ENCODE results near the gene SLC22A5. TPM values are rescaled to one million over a fixed set of nuclear protein-coding genes. Genes with fewer than 3 reads are reported as not detected.

Gene SLC22A5
- total and polyA plus RNA-seq, 2 donors (not counting 3 experiments of a cell fraction or from before 2014, with no cell fraction given), result 3.6 to 9.3 TPM

- Histone ChIP-seq H3K9ac (replicated peaks; ENCODE audit: extremely low read depth, insufficient read depth, low read length) (no peak overlapping the region), H3K4me1 (ENCODE audit: control insufficient read depth, extremely low read depth, insufficient read depth, low read length) (peaks cover 3% of the 10 kb centered on the region), H3K4me2 (ENCODE audit: insufficient read depth, low read length) (no peak overlapping the region), H3K27me3 (ENCODE audit: control insufficient read depth in 2 of 2, insufficient read depth in 2 of 2, low read length in 2 of 2) (no peaks in the 10 kb centered on the region), H3K36me3 (ENCODE audit: control insufficient read depth in 2 of 2, extremely low read depth in 1 of 2, insufficient read depth in 2 of 2, low read length in 2 of 2) (no peaks in the 10 kb centered on the region), H2AFZ (ENCODE audit: low read depth, low read length) (no peak overlapping the region), H3K9me3 (replicated peaks; ENCODE audit: control insufficient read depth, insufficient read depth, low read length) (no peaks in the 10 kb centered on the region), H3K27ac (ENCODE audit: insufficient read depth, low read depth, low read length) (no peak overlapping the region), H4K20me1 (replicated peaks; ENCODE audit: control insufficient read depth, extremely low read depth, insufficient read depth, low read length) (no peaks in the 10 kb centered on the region), H3K4me3 (replicated peaks in 1 of 3; ENCODE audit: insufficient read depth in 1 of 3, low read depth in 1 of 3, low read length in 3 of 3) (no peak overlapping the region), H3K9me1 (replicated peaks; ENCODE audit: control insufficient read depth, extremely low read depth, insufficient read depth, low read length) (no peaks in the 10 kb centered on the region), H3K79me2 (ENCODE audit: control insufficient read depth, insufficient read depth, low read length) (no peaks in the 10 kb centered on the region)
- CTCF ChIA-PET, result interaction anchor here (1.3 kb wide), 1 partner anchor 9 kb away, joined by 4 read pairs; no protein-coding TSS in a partner anchor
- FAIRE-seq (no peak), DNase-seq (ENCODE audit: low read depth, low spot score) (no peak)
- no TSS peak for BruUV-seq (replicated peaks)
- no peak for TF ChIP-seq CTCF (IDR thresholded peaks at IDR 0.05; ENCODE audit: extremely low read depth in 1 of 2, insufficient read depth in 1 of 2, low read depth in 1 of 2, low read length in 2 of 2)
- no peak for TF ChIP-seq GATA2 (IDR thresholded peaks at IDR 0.05; ENCODE audit: insufficient read depth, insufficient read length, low read depth, low read length)
- TF ChIP-seq MAX (IDR thresholded peaks at IDR 0.05; ENCODE audit: insufficient read depth, insufficient read length), result no peak
- TF ChIP-seq FOS (IDR thresholded peaks at IDR 0.05; ENCODE audit: borderline replicate concordance, insufficient read depth, low read length), result no peak
- intact Hi-C loops (cut with micrococcal nuclease), result loop anchor here (10.0 kb wide), 3 partner anchors 244 to 864 kb away; partner anchors contain the start of gene HSPA4
- POLR2A ChIA-PET, result no interaction called here
- dilution Hi-C loops (cut with MboI; ENCODE audit: extremely low pct_ligation_motif_present, low sequenced_read_pairs), result no loop called here
Measured at GRCh38 chr5:132380741-132381140, 11.2 kb downstream of the SLC22A5 start.

- no peaks in the 10 kb centered on the region for H3K9me3 ChIP-seq (replicated peaks; ENCODE audit: control insufficient read depth, insufficient read depth, low read length)
- no peaks in the 10 kb centered on the region for H3K27me3 ChIP-seq (ENCODE audit: control insufficient read depth in 2 of 2, insufficient read depth in 2 of 2, low read length in 2 of 2)
- dilution Hi-C loops (cut with MboI; ENCODE audit: extremely low pct_ligation_motif_present, low sequenced_read_pairs) (no loop called here), intact Hi-C loops (cut with micrococcal nuclease) (loop anchor here (10.0 kb wide), 3 partner anchors 243 to 863 kb away; partner anchors contain the start of gene HSPA4)
- no peaks in the 10 kb centered on the region for H3K79me2 ChIP-seq (ENCODE audit: control insufficient read depth, insufficient read depth, low read length)
- H3K36me3 ChIP-seq (ENCODE audit: control insufficient read depth in 2 of 2, extremely low read depth in 1 of 2, insufficient read depth in 2 of 2, low read length in 2 of 2), result no peaks in the 10 kb centered on the region
- DNase-seq (ENCODE audit: low read depth, low spot score), result no peak
- CTCF ChIA-PET, result interaction anchor here (1.3 kb wide), 1 partner anchor 10 kb away, joined by 4 read pairs; no protein-coding TSS in a partner anchor
- no peak overlapping the region for H3K4me2 ChIP-seq (ENCODE audit: insufficient read depth, low read length)
- TF ChIP-seq POLR2AphosphoS5 (IDR thresholded peaks at IDR 0.05; ENCODE audit: insufficient read depth, low read depth, low read length) (no peak), CTCF (IDR thresholded peaks at IDR 0.05; ENCODE audit: extremely low read depth in 1 of 2, insufficient read depth in 1 of 2, low read depth in 1 of 2, low read length in 2 of 2) (no peak), JUN (IDR thresholded peaks at IDR 0.05; ENCODE audit: borderline replicate concordance, insufficient read depth, insufficient read length, low read depth) (no peak), MYC (IDR thresholded peaks at IDR 0.05; ENCODE audit: low read depth, low read length) (no peak)
- POLR2A ChIA-PET, result no interaction called here
- H3K27ac ChIP-seq (ENCODE audit: insufficient read depth, low read depth, low read length), result no peak overlapping the region
- no peak for FAIRE-seq
- no peak overlapping the region for H3K4me3 ChIP-seq (replicated peaks in 1 of 3; ENCODE audit: insufficient read depth in 1 of 3, low read depth in 1 of 3, low read length in 3 of 3)
- peaks cover 8% of the 10 kb centered on the region for H3K4me1 ChIP-seq (ENCODE audit: control insufficient read depth, extremely low read depth, insufficient read depth, low read length)
- H2AFZ ChIP-seq (ENCODE audit: low read depth, low read length), result no peak overlapping the region
- H4K20me1 ChIP-seq (replicated peaks; ENCODE audit: control insufficient read depth, extremely low read depth, insufficient read depth, low read length), result no peaks in the 10 kb centered on the region
- H3K9ac ChIP-seq (replicated peaks; ENCODE audit: extremely low read depth, insufficient read depth, low read length), result no peak overlapping the region
- BruUV-seq (replicated peaks), result no TSS peak
- H3K9me1 ChIP-seq (replicated peaks; ENCODE audit: control insufficient read depth, extremely low read depth, insufficient read depth, low read length), result no peaks in the 10 kb centered on the region
Measured at GRCh38 chr5:132381614-132382013, 12.1 kb downstream of the SLC22A5 start.
